ENCODE data around the gene GRPR. TPM values are rescaled to one million over a fixed set of nuclear protein-coding genes. Genes with fewer than 3 reads are reported as not detected.

GRPR gene
- total and polyA plus RNA-seq, 2 donors (not counting 1 experiment from before 2014, with no cell fraction given) = 0.33 to 4.1 TPM

DNA sequence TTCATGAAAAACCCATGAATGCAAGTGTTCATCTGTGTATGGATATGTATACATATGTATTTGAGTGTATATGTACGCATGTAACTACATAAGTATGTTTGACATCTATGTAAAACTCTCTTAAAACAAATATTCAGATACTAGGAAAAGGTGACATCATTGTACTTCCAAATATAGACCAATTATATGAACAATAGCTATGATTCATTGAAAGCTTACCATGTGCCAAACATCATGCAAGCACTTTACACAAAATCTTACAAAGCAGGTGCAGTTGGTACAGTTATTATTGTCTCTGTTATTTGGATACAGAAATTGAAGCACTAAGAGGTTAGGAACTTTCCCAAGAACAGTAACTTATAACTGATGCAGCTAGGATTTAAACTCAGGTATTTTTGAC lies 65.3 kb downstream of the GRPR start:
- H3K4me2 ChIP-seq (ENCODE audit: extremely low read depth, insufficient read depth, low read length) = no peak overlapping the region
- no peaks in the 10 kb centered on the region for H4K20me1 ChIP-seq (ENCODE audit: control insufficient read depth, extremely low read depth, insufficient read depth, low read length)
- no peak overlapping the region for H3K4me3 ChIP-seq (replicated peaks in 1 of 4; ENCODE audit: control extremely low read depth in 1 of 4, insufficient read depth in 1 of 4, low read depth in 3 of 4, low read length in 4 of 4)
- no peak overlapping the region for H3K9ac ChIP-seq (ENCODE audit: insufficient read depth, low read length)
- peak in 1 of 2 donors; percentile 61 for DNase-seq (ENCODE audit: low read depth in 2 of 2)
- H2AFZ ChIP-seq (ENCODE audit: low read length) = no peak overlapping the region
- H3K4me1 ChIP-seq (ENCODE audit: control insufficient read depth, extremely low read depth, insufficient read depth, low read length) = peaks cover 5% of the 10 kb centered on the region
- H3K27ac ChIP-seq (ENCODE audit: insufficient read depth, low read length) = no peak overlapping the region
- H3K9me3 ChIP-seq (ENCODE audit: control insufficient read depth, insufficient read depth, low read depth, low read length) = no peaks in the 10 kb centered on the region
- no peaks in the 10 kb centered on the region for H3K27me3 ChIP-seq (ENCODE audit: control insufficient read depth, insufficient read depth, low read length)
- TF ChIP-seq EZH2 (IDR thresholded peaks at IDR 0.05; ENCODE audit: low read length, missing control alignments) = no peak
- TF ChIP-seq, protein P1, sequence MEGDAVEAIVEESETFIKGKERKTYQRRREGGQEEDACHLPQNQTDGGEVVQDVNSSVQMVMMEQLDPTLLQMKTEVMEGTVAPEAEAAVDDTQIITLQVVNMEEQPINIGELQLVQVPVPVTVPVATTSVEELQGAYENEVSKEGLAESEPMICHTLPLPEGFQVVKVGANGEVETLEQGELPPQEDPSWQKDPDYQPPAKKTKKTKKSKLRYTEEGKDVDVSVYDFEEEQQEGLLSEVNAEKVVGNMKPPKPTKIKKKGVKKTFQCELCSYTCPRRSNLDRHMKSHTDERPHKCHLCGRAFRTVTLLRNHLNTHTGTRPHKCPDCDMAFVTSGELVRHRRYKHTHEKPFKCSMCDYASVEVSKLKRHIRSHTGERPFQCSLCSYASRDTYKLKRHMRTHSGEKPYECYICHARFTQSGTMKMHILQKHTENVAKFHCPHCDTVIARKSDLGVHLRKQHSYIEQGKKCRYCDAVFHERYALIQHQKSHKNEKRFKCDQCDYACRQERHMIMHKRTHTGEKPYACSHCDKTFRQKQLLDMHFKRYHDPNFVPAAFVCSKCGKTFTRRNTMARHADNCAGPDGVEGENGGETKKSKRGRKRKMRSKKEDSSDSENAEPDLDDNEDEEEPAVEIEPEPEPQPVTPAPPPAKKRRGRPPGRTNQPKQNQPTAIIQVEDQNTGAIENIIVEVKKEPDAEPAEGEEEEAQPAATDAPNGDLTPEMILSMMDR (conservative IDR thresholded peaks at IDR 0.05 in 1 of 2, IDR thresholded peaks at IDR 0.05 in 1 of 2; ENCODE audit: low read depth in 1 of 2, low read length in 2 of 2) = no peak
- H3K79me2 ChIP-seq (ENCODE audit: control insufficient read depth, insufficient read depth, low read length) = no peaks in the 10 kb centered on the region
- H3K36me3 ChIP-seq (ENCODE audit: control insufficient read depth, insufficient read depth, low read length) = no peaks in the 10 kb centered on the region

DNA sequence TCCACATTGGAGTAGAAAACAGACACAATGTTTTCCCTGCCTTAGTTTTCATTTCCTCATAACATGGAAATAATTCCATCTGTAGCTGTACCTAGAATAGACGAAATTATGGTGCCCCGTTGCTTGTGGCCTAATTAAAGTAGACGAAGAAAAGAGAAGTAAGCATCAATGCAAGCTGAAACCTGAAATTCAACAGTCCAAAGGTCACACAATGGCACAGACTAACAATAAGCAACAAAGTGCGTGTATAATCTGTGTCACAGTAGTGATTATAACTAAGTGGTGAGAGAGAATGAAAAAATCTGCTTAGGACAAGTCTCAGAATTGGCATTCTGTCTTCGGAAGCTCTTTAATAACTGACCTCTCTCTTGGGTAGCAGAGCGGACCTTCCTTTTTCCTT lies 68.2 kb downstream of the GRPR start:
- H4K20me1 ChIP-seq (ENCODE audit: control insufficient read depth, extremely low read depth, insufficient read depth, low read length) = no peaks in the 10 kb centered on the region
- DNase-seq (ENCODE audit: low read depth in 2 of 2) = no peak
- H3K36me3 ChIP-seq (ENCODE audit: control insufficient read depth, insufficient read depth, low read length) = no peaks in the 10 kb centered on the region
- no peak overlapping the region for H3K4me2 ChIP-seq (ENCODE audit: extremely low read depth, insufficient read depth, low read length)
- no peak overlapping the region for H3K27ac ChIP-seq (ENCODE audit: insufficient read depth, low read length)
- H3K79me2 ChIP-seq (ENCODE audit: control insufficient read depth, insufficient read depth, low read length) = no peaks in the 10 kb centered on the region
- TF ChIP-seq EZH2 (IDR thresholded peaks at IDR 0.05; ENCODE audit: low read length, missing control alignments) = no peak
- TF ChIP-seq, protein P1 (conservative IDR thresholded peaks at IDR 0.05 in 1 of 2, IDR thresholded peaks at IDR 0.05 in 1 of 2; ENCODE audit: low read depth in 1 of 2, low read length in 2 of 2) = no peak
- no peak overlapping the region for H2AFZ ChIP-seq (ENCODE audit: low read length)
- no peaks in the 10 kb centered on the region for H3K9me3 ChIP-seq (ENCODE audit: control insufficient read depth, insufficient read depth, low read depth, low read length)
- H3K4me3 ChIP-seq (replicated peaks in 1 of 4; ENCODE audit: control extremely low read depth in 1 of 4, insufficient read depth in 1 of 4, low read depth in 3 of 4, low read length in 4 of 4) = no peak overlapping the region
- H3K4me1 ChIP-seq (ENCODE audit: control insufficient read depth, extremely low read depth, insufficient read depth, low read length) = peaks cover 2% of the 10 kb centered on the region
- H3K9ac ChIP-seq (ENCODE audit: insufficient read depth, low read length) = no peak overlapping the region
- H3K27me3 ChIP-seq (ENCODE audit: control insufficient read depth, insufficient read depth, low read length) = no peaks in the 10 kb centered on the region

DNA sequence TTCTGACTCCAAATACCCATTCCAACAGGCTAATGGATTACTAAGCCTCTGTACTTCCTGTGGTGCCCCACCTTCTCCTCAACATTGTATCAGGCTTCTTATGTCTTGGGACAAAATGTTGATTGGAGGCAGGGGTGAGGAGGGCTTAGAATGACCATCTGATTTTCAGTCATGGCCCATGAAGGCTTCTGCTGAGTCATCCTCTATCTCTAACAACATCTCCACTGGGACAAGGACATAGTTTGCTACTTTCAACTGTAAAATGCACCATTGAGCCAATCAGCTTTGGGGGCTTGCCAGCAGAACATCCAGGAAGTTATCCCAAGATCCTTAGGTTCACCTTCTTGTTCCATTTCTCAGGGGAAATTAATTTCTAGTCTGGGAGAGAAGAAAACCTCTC lies 73.5 kb downstream of the GRPR start:
- Histone ChIP-seq H3K4me3 (replicated peaks in 1 of 4; ENCODE audit: control extremely low read depth in 1 of 4, insufficient read depth in 1 of 4, low read depth in 3 of 4, low read length in 4 of 4) (no peak overlapping the region), H3K27me3 (ENCODE audit: control insufficient read depth, insufficient read depth, low read length) (no peaks in the 10 kb centered on the region), H3K4me2 (ENCODE audit: extremely low read depth, insufficient read depth, low read length) (no peak overlapping the region), H2AFZ (ENCODE audit: low read length) (no peak overlapping the region), H3K4me1 (ENCODE audit: control insufficient read depth, extremely low read depth, insufficient read depth, low read length) (no peaks in the 10 kb centered on the region), H3K27ac (ENCODE audit: insufficient read depth, low read length) (no peak overlapping the region), H3K36me3 (ENCODE audit: control insufficient read depth, insufficient read depth, low read length) (no peaks in the 10 kb centered on the region), H3K9ac (ENCODE audit: insufficient read depth, low read length) (no peak overlapping the region), H3K79me2 (ENCODE audit: control insufficient read depth, insufficient read depth, low read length) (no peaks in the 10 kb centered on the region), H4K20me1 (ENCODE audit: control insufficient read depth, extremely low read depth, insufficient read depth, low read length) (no peaks in the 10 kb centered on the region), H3K9me3 (ENCODE audit: control insufficient read depth, insufficient read depth, low read depth, low read length) (no peaks in the 10 kb centered on the region)
- TF ChIP-seq EZH2 (IDR thresholded peaks at IDR 0.05; ENCODE audit: low read length, missing control alignments) = no peak
- TF ChIP-seq, protein P1 (conservative IDR thresholded peaks at IDR 0.05 in 1 of 2, IDR thresholded peaks at IDR 0.05 in 1 of 2; ENCODE audit: low read depth in 1 of 2, low read length in 2 of 2) = no peak
- DNase-seq (ENCODE audit: low read depth in 2 of 2) = no peak
